ENCODE data around the gene DAB1. TPM values are rescaled to one million over a fixed set of nuclear protein-coding genes. Genes with fewer than 3 reads are reported as not detected.

DAB1 gene
- total RNA-seq, 1 donor from 2014 or later: 0.25 TPM

GRCh38 chr1:57116871-57117270, 307.0 kb downstream of the DAB1 start:
- Histone ChIP-seq H3K27me3 (ENCODE audit: control insufficient read depth, insufficient read depth, low read length) (no peaks in the 10 kb centered on the region), H3K36me3 (ENCODE audit: control insufficient read depth, insufficient read depth, low read length) (no peaks in the 10 kb centered on the region), H3K4me3 (ENCODE audit: low read depth, low read length) (no peak overlapping the region)
- DNase-seq (ENCODE audit: low read depth): no peak
- TF ChIP-seq, protein P1, sequence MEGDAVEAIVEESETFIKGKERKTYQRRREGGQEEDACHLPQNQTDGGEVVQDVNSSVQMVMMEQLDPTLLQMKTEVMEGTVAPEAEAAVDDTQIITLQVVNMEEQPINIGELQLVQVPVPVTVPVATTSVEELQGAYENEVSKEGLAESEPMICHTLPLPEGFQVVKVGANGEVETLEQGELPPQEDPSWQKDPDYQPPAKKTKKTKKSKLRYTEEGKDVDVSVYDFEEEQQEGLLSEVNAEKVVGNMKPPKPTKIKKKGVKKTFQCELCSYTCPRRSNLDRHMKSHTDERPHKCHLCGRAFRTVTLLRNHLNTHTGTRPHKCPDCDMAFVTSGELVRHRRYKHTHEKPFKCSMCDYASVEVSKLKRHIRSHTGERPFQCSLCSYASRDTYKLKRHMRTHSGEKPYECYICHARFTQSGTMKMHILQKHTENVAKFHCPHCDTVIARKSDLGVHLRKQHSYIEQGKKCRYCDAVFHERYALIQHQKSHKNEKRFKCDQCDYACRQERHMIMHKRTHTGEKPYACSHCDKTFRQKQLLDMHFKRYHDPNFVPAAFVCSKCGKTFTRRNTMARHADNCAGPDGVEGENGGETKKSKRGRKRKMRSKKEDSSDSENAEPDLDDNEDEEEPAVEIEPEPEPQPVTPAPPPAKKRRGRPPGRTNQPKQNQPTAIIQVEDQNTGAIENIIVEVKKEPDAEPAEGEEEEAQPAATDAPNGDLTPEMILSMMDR (IDR thresholded peaks at IDR 0.05; ENCODE audit: insufficient read depth, low read length, poor library complexity, severe bottlenecking): no peak

GRCh38 chr1:57115030-57115614, 308.7 kb downstream of the DAB1 start:
- TF ChIP-seq, protein P1 (IDR thresholded peaks at IDR 0.05; ENCODE audit: insufficient read depth, low read length, poor library complexity, severe bottlenecking): no peak
- H3K36me3 ChIP-seq (ENCODE audit: control insufficient read depth, insufficient read depth, low read length): no peaks in the 10 kb centered on the region
- no peak overlapping the region for H3K4me3 ChIP-seq (ENCODE audit: low read depth, low read length)
- no peak for DNase-seq (ENCODE audit: low read depth)
- no peaks in the 10 kb centered on the region for H3K27me3 ChIP-seq (ENCODE audit: control insufficient read depth, insufficient read depth, low read length)

GRCh38 chr1:57112148-57112547, 311.7 kb downstream of the DAB1 start:
- H3K36me3 ChIP-seq (ENCODE audit: control insufficient read depth, insufficient read depth, low read length): no peaks in the 10 kb centered on the region
- no peaks in the 10 kb centered on the region for H3K27me3 ChIP-seq (ENCODE audit: control insufficient read depth, insufficient read depth, low read length)
- H3K4me3 ChIP-seq (ENCODE audit: low read depth, low read length): no peak overlapping the region
- DNase-seq (ENCODE audit: low read depth): no peak
- TF ChIP-seq, protein P1 (IDR thresholded peaks at IDR 0.05; ENCODE audit: insufficient read depth, low read length, poor library complexity, severe bottlenecking): no peak

- no peak for DNase-seq (ENCODE audit: low read depth)
- TF ChIP-seq, protein P1 (IDR thresholded peaks at IDR 0.05; ENCODE audit: insufficient read depth, low read length, poor library complexity, severe bottlenecking): no peak
- H3K27me3 ChIP-seq (ENCODE audit: control insufficient read depth, insufficient read depth, low read length): no peaks in the 10 kb centered on the region
- no peak overlapping the region for H3K4me3 ChIP-seq (ENCODE audit: low read depth, low read length)
- H3K36me3 ChIP-seq (ENCODE audit: control insufficient read depth, insufficient read depth, low read length): no peaks in the 10 kb centered on the region
Observed at GRCh38 chr1:57111175-57111574, 312.7 kb downstream of the DAB1 start.

- no peak for DNase-seq (ENCODE audit: low read depth)
- no peak overlapping the region for H3K4me3 ChIP-seq (ENCODE audit: low read depth, low read length)
- TF ChIP-seq, protein P1 (IDR thresholded peaks at IDR 0.05; ENCODE audit: insufficient read depth, low read length, poor library complexity, severe bottlenecking): no peak
- no peaks in the 10 kb centered on the region for H3K27me3 ChIP-seq (ENCODE audit: control insufficient read depth, insufficient read depth, low read length)
- H3K36me3 ChIP-seq (ENCODE audit: control insufficient read depth, insufficient read depth, low read length): no peaks in the 10 kb centered on the region
Observed at GRCh38 chr1:57109883-57110282, 314.0 kb downstream of the DAB1 start.

DNA sequence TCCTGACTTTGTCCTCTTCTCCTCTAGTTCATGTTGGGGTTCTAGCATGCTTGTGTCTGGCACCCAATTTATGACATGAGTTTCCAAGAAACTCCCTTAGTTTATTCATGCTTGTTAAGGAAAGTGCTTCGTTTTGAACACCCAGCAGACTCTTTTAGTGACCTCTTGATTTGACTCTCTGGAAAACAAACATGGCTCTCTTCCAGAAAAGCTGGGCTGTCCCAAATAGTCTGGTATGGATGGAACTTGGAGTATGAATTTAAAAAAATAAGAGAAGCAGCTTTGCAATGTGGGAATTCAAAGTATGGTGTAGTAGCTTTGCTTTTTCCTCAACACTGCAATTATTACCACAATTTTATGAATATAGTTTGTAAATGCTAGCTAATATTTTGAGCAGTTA, 314.6 kb downstream of the DAB1 start:
- Histone ChIP-seq H3K36me3 (ENCODE audit: control insufficient read depth, insufficient read depth, low read length) (no peaks in the 10 kb centered on the region), H3K27me3 (ENCODE audit: control insufficient read depth, insufficient read depth, low read length) (no peaks in the 10 kb centered on the region), H3K4me3 (ENCODE audit: low read depth, low read length) (no peak overlapping the region)
- no peak for DNase-seq (ENCODE audit: low read depth)
- TF ChIP-seq, protein P1 (IDR thresholded peaks at IDR 0.05; ENCODE audit: insufficient read depth, low read length, poor library complexity, severe bottlenecking): no peak

Measured in kidney epithelial cell (primary cell).